Lower leg skin (tissue), 3 donors: Measurements from ENCODE around the gene KEL.

Source experiments
- CTCF ChIP-seq, 3 donors: fragments of 450-650 bp; IDR thresholded peaks; one replicate each; pipeline ENCODE4 v1.5.1; 2016; ENCODE audit warnings: antibody characterized with exemption in 3 of 3, mild to moderate bottlenecking in 3 of 3, moderate library complexity in 2 of 3
- POLR2A ChIP-seq, 2 donors: fragments of 450-650 bp; IDR thresholded peaks; one replicate each; pipeline ENCODE4 v1.6.1; 2016 to 2017; ENCODE audit warnings: antibody characterized with exemption in 2 of 2, mild to moderate bottlenecking in 1 of 2, moderate library complexity in 1 of 2

- TF ChIP-seq POLR2A (IDR thresholded peaks at IDR 0.05) = no peak
- TF ChIP-seq CTCF (IDR thresholded peaks at IDR 0.05) = no peak
Observed at GRCh38 chr7:142923391-142923790, 38.8 kb downstream of the KEL start.
